Measurements from ENCODE around the gene CBY2. TPM values are rescaled to one million over a fixed set of nuclear protein-coding genes. Genes with fewer than 3 reads are reported as not detected.

CBY2 gene
- total and polyA plus RNA-seq, 2 of the 4 experiments (the other 2 are of a cell fraction) = not detected

- DNase-seq (no peak), ATAC-seq (ENCODE audit: low read depth) (no peak)
- Histone ChIP-seq H4K20me1 (ENCODE audit: insufficient read depth, low read length) (no peaks in the 10 kb centered on the region), H2BK15ac (ENCODE audit: low read depth, low read length) (no peak overlapping the region), H3K4me3 (ENCODE audit: insufficient read depth, low read depth, low read length) (no peak overlapping the region), H2AFZ (replicated peaks; ENCODE audit: low read length, poor library complexity) (no peak overlapping the region), H3K36me3 (ENCODE audit: control insufficient read depth, insufficient read depth, low read length) (no peaks in the 10 kb centered on the region), H3K27ac (ENCODE audit: insufficient read depth, low read length) (no peak overlapping the region), H3K4me2 (ENCODE audit: low read depth, low read length) (no peak overlapping the region), H3K14ac (replicated peaks; ENCODE audit: low read depth, low read length) (no peak overlapping the region), H3K9me3 (ENCODE audit: control insufficient read depth, insufficient read depth, low read length) (no peaks in the 10 kb centered on the region), H3K56ac (ENCODE audit: extremely low read depth, insufficient read depth, low read length) (no peak overlapping the region), H2AK5ac (ENCODE audit: low read depth, low read length) (no peak overlapping the region), H2BK5ac (ENCODE audit: low read depth, low read length, poor library complexity, severe bottlenecking) (no peak overlapping the region), H3K9me1 (ENCODE audit: insufficient read depth, low read length) (no peaks in the 10 kb centered on the region), H4K91ac (ENCODE audit: insufficient read depth, low read depth, low read length) (no peak overlapping the region), H3K9ac (ENCODE audit: low read depth, low read length) (no peak overlapping the region), H3K18ac (ENCODE audit: low read depth, low read length) (no peak overlapping the region), H3K27me3 (ENCODE audit: control insufficient read depth, insufficient read depth, low read length) (no peaks in the 10 kb centered on the region), H4K5ac (ENCODE audit: low read depth, low read length) (no peak overlapping the region), H4K8ac (ENCODE audit: low read depth in 2 of 2, low read length in 2 of 2) (no peak overlapping the region), H3K4me1 (ENCODE audit: control insufficient read depth, insufficient read depth, low read length) (no peaks in the 10 kb centered on the region), H2AK9ac (replicated peaks; ENCODE audit: low read depth, low read length, poor library complexity) (no peak overlapping the region), H2BK120ac (ENCODE audit: low read depth, low read length) (no peak overlapping the region), H3K79me1 (ENCODE audit: low read depth in 1 of 2, low read length in 2 of 2) (no peaks in the 10 kb centered on the region), H2BK20ac (ENCODE audit: low read depth, low read length) (no peak overlapping the region), H3K23ac (ENCODE audit: low read depth, low read length) (no peak overlapping the region), H3K4ac (ENCODE audit: low read depth, low read length) (no peak overlapping the region)
- CTCF ChIA-PET = no interaction called here
- 91% methylated on average over 10 of the region's 18 CpGs; no CpG with 5 or more reads in 1 of the 2 experiments for WGBS, 2 experiments (ENCODE audit: extremely low coverage in 2 of 2, insufficient read length in 1 of 2)
- in situ Hi-C loops (cut with MboI; ENCODE audit: low sequenced_read_pairs) = no loop called here
- no peak for TF ChIP-seq CEBPB (IDR thresholded peaks at IDR 0.05; ENCODE audit: low read depth, low read length)
- POLR2A ChIA-PET (ENCODE audit: unreplicated experiment) = no interaction called here
- intact Hi-C loops (cut with micrococcal nuclease) = no loop called here
- BruUV-seq (replicated peaks) = no TSS peak
- dilution Hi-C loops (cut with HindIII; ENCODE audit: low sequenced_read_pairs, unreplicated experiment) = no loop called here
Observed at GRCh38 chr13:45714170-45714569, 12.1 kb downstream of the CBY2 start.

Data from IMR-90 (cell line).